CD4-positive, alpha-beta T cell treated with Interleukin-2 at 100 ng/mL for 4 hours (primary cell): ENCODE measurements around the gene THYN1.

Source experiments
- DNase-seq: peaks from one replicate; pipeline ENCODE4 v3.0.0-alpha.2; 2020; ENCODE audit warnings: low spot score

Gene THYN1

GRCh38 chr11:134248910-134249480 is 4.2 kb downstream of the THYN1 start:
- DNase-seq, result no peak

- no peak for DNase-seq
Measured at GRCh38 chr11:134246678-134247077, 6.5 kb downstream of the THYN1 start.

- DNase-seq, result no peak
Measured at GRCh38 chr11:134246100-134246499, 7.1 kb downstream of the THYN1 start.

GRCh38 chr11:134245434-134245833 is 7.7 kb downstream of the THYN1 start:
- no peak for DNase-seq

- peak; percentile 22 for DNase-seq
Measured at GRCh38 chr11:134244593-134244992, 8.6 kb downstream of the THYN1 start.

GRCh38 chr11:134243913-134244312 is 9.2 kb downstream of the THYN1 start:
- no peak for DNase-seq

GRCh38 chr11:134242376-134242775 is 10.8 kb downstream of the THYN1 start:
- DNase-seq, result no peak

- DNase-seq, result no peak
Measured at GRCh38 chr11:134240592-134240991, 12.6 kb downstream of the THYN1 start.

GRCh38 chr11:134238956-134239355 is 14.2 kb downstream of the THYN1 start:
- no peak for DNase-seq

- no peak for DNase-seq
Measured at GRCh38 chr11:134237557-134237922, 15.6 kb downstream of the THYN1 start.

- no peak for DNase-seq
Measured at GRCh38 chr11:134236834-134237556, 16.2 kb downstream of the THYN1 start.

GRCh38 chr11:134235399-134235798 is 17.8 kb downstream of the THYN1 start:
- DNase-seq, result no peak

GRCh38 chr11:134233729-134234179 is 19.4 kb downstream of the THYN1 start:
- no peak for DNase-seq

GRCh38 chr11:134231958-134232659 is 21.0 kb downstream of the THYN1 start:
- no peak for DNase-seq

GRCh38 chr11:134230339-134230738 is 22.8 kb downstream of the THYN1 start:
- no peak for DNase-seq

- no peak for DNase-seq
Measured at GRCh38 chr11:134229126-134229790, 23.9 kb downstream of the THYN1 start.

GRCh38 chr11:134228625-134229024 is 24.5 kb downstream of the THYN1 start:
- peak; percentile 47 for DNase-seq

GRCh38 chr11:134226806-134227325 is 26.3 kb downstream of the THYN1 start:
- no peak for DNase-seq

GRCh38 chr11:134224710-134225664 is 28.2 kb downstream of the THYN1 start:
- peak; percentile 37 for DNase-seq

- DNase-seq, result peak; percentile 95
Measured at GRCh38 chr11:134223836-134224709, 29.1 kb downstream of the THYN1 start, which contains the start of the genes NCAPD3 and VPS26B. TSS of gene NCAPD3 (minus strand) at chr11:134223967. CDS start at chr11:134223926, 41 bp downstream. TSS of gene VPS26B (plus strand) at chr11:134224671. CDS start at chr11:134225123, 452 bp downstream.
